ENCODE data around the gene PSEN1.

DNA sequence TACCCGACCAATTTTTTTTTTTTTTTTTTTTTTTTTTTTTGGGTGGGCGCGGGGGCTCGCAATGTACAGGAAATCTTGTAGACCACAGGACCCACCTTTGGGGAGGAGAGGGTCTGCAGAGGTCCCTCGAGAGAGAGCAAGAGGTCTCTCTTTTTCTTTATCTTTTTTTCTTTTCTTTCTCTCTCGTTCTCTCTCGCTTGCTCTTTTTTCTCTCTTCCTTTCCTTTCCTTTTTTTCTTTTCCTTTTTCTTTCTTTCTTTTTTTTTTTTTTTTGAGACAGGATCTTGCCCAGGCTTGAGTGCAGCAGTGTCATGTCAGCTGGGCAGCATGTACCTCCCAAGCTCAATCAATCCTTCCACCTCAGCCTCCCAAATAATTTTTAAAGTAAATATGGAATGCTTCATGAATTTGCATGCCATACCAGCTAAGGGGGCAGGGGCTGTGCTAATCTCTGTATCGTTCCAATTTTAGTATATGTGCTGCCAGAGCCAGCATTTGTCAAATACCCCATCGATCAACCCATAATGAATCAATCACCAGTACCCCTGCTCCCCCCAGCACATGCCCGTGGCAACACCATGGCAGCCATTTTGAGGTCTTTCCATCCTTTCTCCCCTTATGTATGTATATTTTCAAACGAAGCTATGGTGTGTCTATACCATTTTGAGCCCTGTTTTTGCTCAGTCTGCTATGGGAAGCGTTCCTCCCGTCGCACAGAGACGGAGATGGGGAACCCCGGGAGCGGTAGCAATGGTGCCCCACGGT lies 110.3 kb downstream of the PSEN1 start:
- TF ChIP-seq CTCF (optimal IDR thresholded peaks at IDR 0.05 in 1 of 3, IDR thresholded peaks at IDR 0.05 in 1 of 3, conservative IDR thresholded peaks at IDR 0.05 in 1 of 3; ENCODE audit: extremely low read depth in 1 of 3, insufficient read depth in 2 of 3, low read length in 3 of 3) (no peak), EZH2 (IDR thresholded peaks at IDR 0.05; ENCODE audit: low read length) (no peak)
